GM19240 (cell line): ENCODE data around the gene GRK1.
A peak's percentile ranks its signal among the peaks of the same experiment; 100 is the strongest.

Source experiments
- DNase-seq: peaks from one replicate; pipeline ENCODE4 v3.0.0; 2011; ENCODE audit warnings: low spot score; ENCODE audit not compliant: insufficient read length

The GRK1 gene

GRCh38 chr13:113758651-113759524, 91.9 kb downstream of the GRK1 start, which contains the start of gene TMEM255B:
Gene TMEM255B (plus strand): TSS chr13:113759226. CDS start chr13:113759270, 44 bp downstream.
- DNase-seq, result peak; percentile 94

- no peak for DNase-seq
Observed at GRCh38 chr13:113759525-113760137, 92.6 kb downstream of the GRK1 start.

- no peak for DNase-seq
Observed at GRCh38 chr13:113761136-113761535, 94.1 kb downstream of the GRK1 start.

- DNase-seq, result no peak
Observed at GRCh38 chr13:113762075-113762474, 95.1 kb downstream of the GRK1 start.

GRCh38 chr13:113762538-113762937, 95.5 kb downstream of the GRK1 start:
- DNase-seq, result no peak

GRCh38 chr13:113763254-113763653, 96.2 kb downstream of the GRK1 start:
- DNase-seq, result no peak

- no peak for DNase-seq
Observed at GRCh38 chr13:113763961-113764792, 97.2 kb downstream of the GRK1 start.

GRCh38 chr13:113764793-113765563, 98.0 kb downstream of the GRK1 start:
- no peak for DNase-seq

GRCh38 chr13:113765564-113765910, 98.5 kb downstream of the GRK1 start:
- no peak for DNase-seq

GRCh38 chr13:113766035-113766800, 99.2 kb downstream of the GRK1 start:
- no peak for DNase-seq

GRCh38 chr13:113767366-113767765, 100.3 kb downstream of the GRK1 start:
- DNase-seq, result no peak

- DNase-seq, result no peak
Observed at GRCh38 chr13:113768018-113768905, 101.2 kb downstream of the GRK1 start.

- DNase-seq, result no peak
Observed at GRCh38 chr13:113769106-113769505, 102.1 kb downstream of the GRK1 start.

GRCh38 chr13:113769881-113770280, 102.9 kb downstream of the GRK1 start:
- DNase-seq, result no peak

- no peak for DNase-seq
Observed at GRCh38 chr13:113770441-113770840, 103.4 kb downstream of the GRK1 start.

- no peak for DNase-seq
Observed at GRCh38 chr13:113770937-113771336, 103.9 kb downstream of the GRK1 start.

GRCh38 chr13:113771709-113772331, 104.8 kb downstream of the GRK1 start:
- DNase-seq, result no peak

GRCh38 chr13:113774177-113775107, 107.4 kb downstream of the GRK1 start:
- no peak for DNase-seq
